GM19372 (cell line): ENCODE data around the gene EEPD1.

Experiments used
- ATAC-seq: cut with Tn5 transposase; IDR thresholded peaks from one replicate; pipeline ENCODE4 v1.9.1; 2021; ENCODE audit warnings: mild to moderate bottlenecking, low read depth, moderate library complexity; ENCODE audit not compliant: unreplicated experiment

Gene EEPD1

GRCh38 chr7:36295090-36295489 is 142.0 kb downstream of the EEPD1 start:
- no peak for ATAC-seq

GRCh38 chr7:36296284-36296683 is 143.2 kb downstream of the EEPD1 start:
- no peak for ATAC-seq

GRCh38 chr7:36297364-36298009 is 144.4 kb downstream of the EEPD1 start:
- no peak for ATAC-seq

- ATAC-seq, result no peak
These were observed 145.1 kb downstream of the EEPD1 start for GRCh38 chr7:36298106-36298505.

- ATAC-seq, result no peak
These were observed 146.2 kb downstream of the EEPD1 start for GRCh38 chr7:36299223-36299774.

GRCh38 chr7:36299823-36300341 is 146.8 kb downstream of the EEPD1 start:
- ATAC-seq, result no peak

GRCh38 chr7:36300696-36301350 is 147.8 kb downstream of the EEPD1 start:
- ATAC-seq, result no peak

GRCh38 chr7:36301914-36302771 is 149.1 kb downstream of the EEPD1 start:
- ATAC-seq, result no peak

- ATAC-seq, result no peak
These were observed 150.4 kb downstream of the EEPD1 start for GRCh38 chr7:36303202-36304098.

GRCh38 chr7:36304099-36304425 is 151.0 kb downstream of the EEPD1 start:
- no peak for ATAC-seq

GRCh38 chr7:36305226-36305625 is 152.2 kb downstream of the EEPD1 start:
- no peak for ATAC-seq

- no peak for ATAC-seq
These were observed 152.6 kb downstream of the EEPD1 start for GRCh38 chr7:36305648-36306047.

GRCh38 chr7:36306222-36306621 is 153.2 kb downstream of the EEPD1 start:
- no peak for ATAC-seq

- ATAC-seq, result no peak
These were observed 153.7 kb downstream of the EEPD1 start for GRCh38 chr7:36306722-36307121.

GRCh38 chr7:36308031-36308430 is 155.0 kb downstream of the EEPD1 start:
- no peak for ATAC-seq

GRCh38 chr7:36309301-36309700 is 156.2 kb downstream of the EEPD1 start:
- no peak for ATAC-seq

- ATAC-seq, result no peak
These were observed 156.7 kb downstream of the EEPD1 start for GRCh38 chr7:36309716-36310115.

GRCh38 chr7:36310897-36311296 is 157.8 kb downstream of the EEPD1 start:
- ATAC-seq, result no peak

GRCh38 chr7:36311539-36311938 is 158.5 kb downstream of the EEPD1 start:
- ATAC-seq, result no peak
